ENCODE results near the gene RTN4IP1. TPM values are rescaled to one million over a fixed set of nuclear protein-coding genes. Genes with fewer than 3 reads are reported as not detected.
"Not testable (repeated sequence)": the region's sequence is repeated elsewhere in the genome, so short reads cannot be mapped to it uniquely, and the experiment has no call there.

Gene RTN4IP1
- total RNA-seq, 8 experiments from 2014 or later: 6.6 to 11.4 (median 8.3) TPM

DNA sequence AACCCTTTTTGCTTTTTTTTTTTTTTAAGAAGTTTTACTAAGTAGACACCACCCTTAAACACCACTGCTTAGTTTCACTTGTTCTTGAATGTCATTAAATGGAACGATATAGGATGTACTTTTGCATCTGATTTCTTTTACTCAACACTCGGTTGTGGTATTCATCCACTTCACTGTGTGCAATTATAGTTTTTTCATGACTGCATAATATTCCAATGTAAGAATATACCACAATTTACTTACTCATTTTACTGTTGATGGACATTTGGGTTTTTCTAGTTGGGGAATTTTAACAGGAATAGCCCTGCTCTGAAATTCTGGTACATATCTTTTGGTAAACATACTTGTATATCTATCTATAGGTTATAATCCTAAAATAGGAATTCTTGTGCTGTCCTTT, 29.9 kb downstream of the RTN4IP1 start:
- 50 to 100% (median 93%) methylated on average over 1 to 2 of the region's 2 CpGs; no CpG with 5 or more reads in 2 of the 10 experiments for WGBS, 10 experiments
- Histone ChIP-seq H3K27ac (no peak overlapping the region), H3K4me3 (no peak overlapping the region), H3K4me1 (replicated peaks in 1 of 2) (no peaks in the 10 kb centered on the region)
- in situ Hi-C loops (cut with MboI; ENCODE audit: low pct_unique_long_range_greater_than_20kb in 2 of 9, low sequenced_read_pairs in 9 of 9, unreplicated experiment in 9 of 9): loop anchor here in 2 of 9 experiments (25.0 kb wide), 1 partner anchor 388 kb away; no protein-coding TSS in a partner anchor
- ATAC-seq (replicated peaks in 6 of 8): no peak

DNA sequence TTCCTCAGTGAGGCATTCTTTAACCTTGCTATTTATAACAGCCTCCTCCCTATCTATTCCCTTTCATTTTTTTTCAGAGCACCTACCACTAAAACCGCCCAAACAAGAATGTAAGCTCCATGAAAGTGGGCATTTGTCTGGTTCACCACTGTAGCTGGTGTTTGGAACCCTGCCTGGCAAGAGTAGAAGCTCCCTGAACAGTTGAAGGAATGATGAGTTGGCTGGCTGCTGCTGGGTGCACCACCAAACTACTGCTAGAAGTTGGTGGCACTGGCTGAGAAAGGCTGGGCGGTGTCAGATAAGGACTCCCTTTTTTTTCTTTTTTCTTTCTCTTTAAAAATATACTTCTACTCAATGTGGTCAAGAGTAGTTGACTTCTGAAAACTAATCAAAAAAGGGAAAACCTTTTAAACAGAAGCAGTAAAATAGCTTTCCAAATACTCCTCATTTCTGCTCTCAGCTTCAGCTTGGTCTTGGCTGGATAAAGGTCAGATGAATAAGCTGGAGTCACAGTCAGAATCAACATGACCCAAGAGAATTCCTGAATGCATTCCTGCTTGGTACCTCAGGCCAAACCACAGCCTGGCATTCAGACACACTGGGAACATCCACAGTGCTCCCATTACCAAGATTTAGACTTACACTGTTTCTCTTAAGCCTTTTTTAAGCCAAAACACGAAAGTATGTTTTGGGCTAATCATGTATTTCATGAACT, 38.0 kb downstream of the RTN4IP1 start:
- peak in 2 of 8 experiments; percentile 36 to 46 for ATAC-seq (replicated peaks in 6 of 8)
- H3K27ac ChIP-seq: no peak overlapping the region
- 44 to 100% (median 84%) methylated on average over 1 to 3 of the region's 3 CpGs for WGBS, 10 experiments
- H3K4me3 ChIP-seq: no peak overlapping the region
- in situ Hi-C loops (cut with MboI; ENCODE audit: low pct_unique_long_range_greater_than_20kb in 2 of 9, low sequenced_read_pairs in 9 of 9, unreplicated experiment in 9 of 9): loop anchor here in 2 of 9 experiments (25.0 kb wide), 1 partner anchor 396 kb away; no protein-coding TSS in a partner anchor
- no peaks in the 10 kb centered on the region for H3K4me1 ChIP-seq (replicated peaks in 1 of 2)

DNA sequence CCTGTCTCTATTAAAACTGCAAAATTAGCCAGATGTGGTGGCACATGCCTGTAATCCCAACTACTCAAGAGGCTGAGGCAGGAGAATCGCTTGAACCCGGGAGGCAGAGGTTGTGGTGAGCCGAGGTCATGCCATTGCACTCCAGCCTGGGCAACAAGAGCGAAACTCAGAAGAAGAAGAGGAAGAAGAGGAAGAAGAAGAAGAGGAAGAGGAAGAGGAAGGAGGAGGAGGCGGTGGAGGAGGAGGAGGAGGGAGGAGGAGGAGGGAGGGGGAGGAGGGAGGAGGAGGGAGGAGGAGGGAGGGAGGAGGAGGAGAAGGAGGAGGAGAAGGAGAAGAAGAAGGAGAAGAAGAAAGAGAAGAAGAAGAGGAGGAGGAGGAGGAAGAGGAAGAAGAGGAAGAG, 40.4 kb downstream of the RTN4IP1 start:
- in situ Hi-C loops (cut with MboI; ENCODE audit: low pct_unique_long_range_greater_than_20kb in 2 of 9, low sequenced_read_pairs in 9 of 9, unreplicated experiment in 9 of 9): loop anchor here in 2 of 9 experiments (25.0 kb wide), 1 partner anchor 398 kb away; no protein-coding TSS in a partner anchor
- not testable (repeated sequence) for H3K4me1 ChIP-seq (replicated peaks in 1 of 2); H3K27ac ChIP-seq; H3K4me3 ChIP-seq; ATAC-seq (replicated peaks in 6 of 8)
- WGBS, 10 experiments: no CpG with 5 or more reads among the region's 5 CpGs

DNA sequence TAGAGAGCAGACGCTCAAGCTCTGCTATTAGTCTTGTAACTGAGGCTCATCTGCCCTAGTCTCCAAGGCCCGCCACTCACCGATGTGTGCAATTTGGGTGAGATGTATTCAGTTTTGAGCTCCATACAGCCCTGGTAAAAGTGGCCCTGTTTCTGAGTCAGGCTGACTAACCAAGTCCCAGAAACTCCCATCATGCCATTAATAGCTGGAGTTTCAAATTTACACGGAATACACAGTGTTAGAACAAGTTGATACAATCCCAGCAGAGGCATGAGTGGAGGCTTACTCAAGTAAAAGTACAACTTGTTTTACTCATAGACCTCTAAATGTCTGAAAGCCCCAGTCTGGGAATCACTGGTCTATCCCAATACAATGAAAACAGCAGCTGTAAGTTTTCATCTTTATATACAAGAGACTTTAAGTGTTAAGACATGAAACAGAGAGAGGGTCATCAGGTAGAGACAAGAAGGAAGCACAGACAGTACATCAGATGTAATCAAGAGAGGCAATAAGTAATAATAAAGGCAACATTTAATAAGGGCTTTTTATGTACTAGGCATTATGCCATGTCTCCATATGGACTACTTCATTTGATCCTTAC, 42.4 kb downstream of the RTN4IP1 start:
- Histone ChIP-seq H3K27ac (no peak overlapping the region), H3K4me3 (no peak overlapping the region), H3K4me1 (replicated peaks in 1 of 2) (no peaks in the 10 kb centered on the region)
- WGBS, 10 experiments: 50 to 100% (median 100%) methylated on average over 1 to 3 of the region's 4 CpGs; no CpG with 5 or more reads in 3 of the 10 experiments
- in situ Hi-C loops (cut with MboI; ENCODE audit: low pct_unique_long_range_greater_than_20kb in 2 of 9, low sequenced_read_pairs in 9 of 9, unreplicated experiment in 9 of 9): loop anchor here in 2 of 9 experiments (25.0 kb wide), 1 partner anchor 400 kb away; no protein-coding TSS in a partner anchor
- no peak for ATAC-seq (replicated peaks in 6 of 8)

DNA sequence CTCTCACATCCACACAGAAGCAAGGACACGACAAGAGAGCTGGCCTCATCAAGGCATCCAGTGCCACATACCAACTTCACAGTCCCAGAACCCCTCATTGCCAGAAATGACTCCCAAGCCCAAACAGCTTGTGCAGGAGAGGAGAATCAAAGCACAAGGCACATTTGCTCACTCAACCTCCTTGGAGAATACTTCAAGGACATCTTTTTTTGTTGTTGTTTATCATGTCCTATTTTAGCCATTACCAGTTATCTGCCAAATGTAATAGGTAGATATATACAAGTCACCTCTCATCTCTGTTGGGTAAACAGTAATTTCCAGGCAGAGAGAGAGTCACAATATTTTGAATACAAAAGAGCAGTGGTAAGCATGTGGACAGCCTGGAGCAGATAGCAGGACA, 47.8 kb downstream of the RTN4IP1 start:
- no peak overlapping the region for H3K4me3 ChIP-seq
- ATAC-seq (replicated peaks in 6 of 8): no peak
- in situ Hi-C loops (cut with MboI; ENCODE audit: low pct_unique_long_range_greater_than_20kb in 2 of 9, low sequenced_read_pairs in 9 of 9, unreplicated experiment in 9 of 9): loop anchor here in 2 of 9 experiments (25.0 kb wide), 1 partner anchor 406 kb away; no protein-coding TSS in a partner anchor
- H3K4me1 ChIP-seq (replicated peaks in 1 of 2): no peaks in the 10 kb centered on the region
- H3K27ac ChIP-seq: no peak overlapping the region
- WGBS, 10 experiments: 50 to 100% (median 83%) methylated on average over 1 of the region's 1 CpG; no CpG with 5 or more reads in 7 of the 10 experiments

DNA sequence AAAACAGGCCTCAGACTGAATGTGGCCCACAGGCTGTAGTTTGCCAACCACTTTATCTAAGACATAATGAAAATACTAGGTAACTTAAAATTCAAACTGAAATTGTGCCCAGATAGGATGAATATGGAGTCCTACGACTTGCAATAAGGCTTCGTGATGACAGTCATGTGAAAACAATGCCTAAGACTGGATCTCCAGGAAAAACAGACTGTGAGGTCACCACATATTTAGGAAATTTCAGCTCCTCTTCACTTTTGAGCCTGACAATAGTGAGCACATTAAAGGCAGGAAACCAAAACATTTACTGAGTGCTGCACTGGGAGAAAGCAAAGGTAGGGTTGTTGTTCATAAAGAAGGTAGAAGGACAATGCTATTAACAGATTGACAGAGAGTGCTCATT, 50.0 kb downstream of the RTN4IP1 start:
- WGBS, 10 experiments: 90 to 100% (median 100%) methylated on average over 2 of the region's 2 CpGs; no CpG with 5 or more reads in 1 of the 10 experiments
- ATAC-seq (replicated peaks in 6 of 8): no peak
- Histone ChIP-seq H3K4me1 (replicated peaks in 1 of 2) (peaks cover 12% of the 10 kb centered on the region in 2 donors), H3K4me3 (no peak overlapping the region), H3K27ac (no peak overlapping the region)
- in situ Hi-C loops (cut with MboI; ENCODE audit: low pct_unique_long_range_greater_than_20kb in 2 of 9, low sequenced_read_pairs in 9 of 9, unreplicated experiment in 9 of 9): loop anchor here in 2 of 9 experiments (25.0 kb wide), 1 partner anchor 408 kb away; no protein-coding TSS in a partner anchor

DNA sequence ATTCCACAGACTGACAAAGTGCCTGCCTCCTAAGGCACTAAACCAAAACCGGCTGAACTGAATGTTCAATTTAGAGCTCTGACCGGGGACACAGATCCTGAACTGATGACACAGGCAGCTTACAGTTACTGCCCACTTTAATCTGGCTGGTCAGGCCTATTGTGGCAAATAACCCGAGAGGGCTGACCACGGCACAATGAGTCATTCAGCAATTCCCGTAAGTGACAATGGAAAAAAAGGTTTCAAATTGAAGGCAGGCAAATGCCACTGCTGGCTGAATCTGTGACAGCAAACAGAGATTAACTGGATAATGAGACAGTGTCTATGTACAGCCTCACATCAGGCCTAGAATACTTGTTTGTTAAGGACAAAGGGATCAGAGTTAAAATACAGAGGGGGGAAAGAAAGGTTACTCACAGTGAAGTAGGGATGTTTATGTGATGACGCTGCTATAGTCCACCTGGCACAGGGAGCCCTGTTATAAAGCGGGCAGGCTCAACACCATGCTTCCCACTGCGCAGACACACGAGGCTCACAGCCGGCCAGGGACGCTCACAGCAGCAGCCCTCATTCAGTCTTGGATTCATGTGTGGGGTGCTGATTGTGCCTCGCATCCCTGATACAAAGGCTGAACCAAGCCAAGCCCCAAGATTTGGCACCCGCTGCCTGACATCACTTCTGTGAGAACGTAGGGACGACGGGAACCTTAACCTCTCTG, 54.4 kb downstream of the RTN4IP1 start:
- WGBS, 10 experiments: 13 to 80% (median 40%) methylated on average over 1 to 16 of the region's 16 CpGs; no CpG with 5 or more reads in 3 of the 10 experiments
- in situ Hi-C loops (cut with MboI; ENCODE audit: low pct_unique_long_range_greater_than_20kb in 2 of 9, low sequenced_read_pairs in 9 of 9, unreplicated experiment in 9 of 9): loop anchor here in 4 of 9 experiments (25.0 kb wide), 3 partner anchors 138 to 412 kb away; partner anchors contain the start of gene ATG5 (in 3 of the 4)
- ATAC-seq (replicated peaks in 6 of 8): peak in 7 of 8 experiments; percentile 90 to 97 (median 94)
- peaks cover 12 to 13% of the 10 kb centered on the region in 2 donors for H3K4me1 ChIP-seq (replicated peaks in 1 of 2)
- peak overlapping the region; percentile 35 to 50 for H3K27ac ChIP-seq
- H3K4me3 ChIP-seq: no peak overlapping the region

DNA sequence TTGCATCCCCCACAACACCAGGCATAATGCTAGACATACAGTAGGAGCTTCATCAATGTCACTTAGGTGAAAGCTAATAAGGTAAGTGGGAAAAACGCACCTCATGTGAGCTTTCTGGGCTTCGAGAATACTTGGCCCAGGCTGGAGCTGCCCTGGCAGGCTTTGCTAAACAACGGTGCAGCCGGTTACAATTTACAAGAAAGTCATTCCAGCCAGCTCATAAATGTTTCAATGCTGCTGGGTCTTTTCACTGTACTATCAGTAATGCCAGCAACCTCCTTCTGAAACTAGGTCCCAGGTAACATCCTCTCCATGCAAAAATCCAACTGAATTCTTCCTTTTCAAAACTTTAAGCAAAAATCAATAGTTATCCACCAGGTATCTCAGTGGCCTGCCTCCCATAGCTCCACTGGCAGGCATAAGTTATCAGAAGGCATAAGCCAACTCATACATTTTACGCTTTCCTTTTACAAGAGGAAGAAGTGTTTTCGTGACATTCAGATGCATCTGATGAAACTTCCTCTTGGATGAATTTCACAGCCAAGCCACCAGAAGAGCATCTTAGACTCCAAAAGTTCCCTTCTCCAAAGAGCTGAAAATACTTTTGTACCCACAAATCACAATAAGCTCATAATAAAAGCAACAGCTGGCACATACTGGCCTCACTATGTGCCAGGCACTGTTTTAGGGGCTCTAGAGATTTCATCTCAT, 56.3 kb downstream of the RTN4IP1 start:
- Histone ChIP-seq H3K4me3 (no peak overlapping the region), H3K27ac (no peak overlapping the region), H3K4me1 (replicated peaks in 1 of 2) (peaks cover 12 to 13% of the 10 kb centered on the region in 2 donors)
- no peak for ATAC-seq (replicated peaks in 6 of 8)
- in situ Hi-C loops (cut with MboI; ENCODE audit: low pct_unique_long_range_greater_than_20kb in 2 of 9, low sequenced_read_pairs in 9 of 9, unreplicated experiment in 9 of 9): loop anchor here in 4 of 9 experiments (25.0 kb wide), 2 partner anchors 136 to 236 kb away; partner anchors contain the start of gene ATG5 (in 3 of the 4)
- WGBS, 10 experiments: 44 to 100% (median 93%) methylated on average over 1 to 6 of the region's 6 CpGs; no CpG with 5 or more reads in 1 of the 10 experiments

DNA sequence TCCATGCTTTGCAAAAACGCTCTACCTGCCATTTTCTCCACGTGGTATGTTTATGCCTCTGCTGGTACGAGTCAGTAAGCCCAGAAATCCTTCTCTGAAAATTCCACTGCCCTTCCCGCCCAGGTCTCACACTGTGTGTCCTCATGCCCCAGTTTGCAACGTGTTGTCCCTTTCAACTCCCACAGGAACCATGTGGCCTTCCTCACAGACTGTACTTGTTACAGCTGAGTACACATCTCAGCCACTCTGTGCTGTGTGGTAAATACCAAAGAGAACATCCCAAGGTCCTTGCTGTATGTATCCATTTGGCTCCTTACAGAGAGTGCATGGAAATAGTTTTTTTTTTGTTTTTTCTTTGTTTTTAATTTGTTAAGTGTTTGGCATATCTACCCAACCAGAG, 56.9 kb downstream of the RTN4IP1 start:
- in situ Hi-C loops (cut with MboI; ENCODE audit: low pct_unique_long_range_greater_than_20kb in 2 of 9, low sequenced_read_pairs in 9 of 9, unreplicated experiment in 9 of 9): loop anchor here in 4 of 9 experiments (25.0 kb wide), 2 partner anchors 135 to 235 kb away; partner anchors contain the start of gene ATG5 (in 3 of the 4)
- WGBS, 10 experiments: 77 to 93% (median 83%) methylated on average over 2 to 3 of the region's 5 CpGs; no CpG with 5 or more reads in 5 of the 10 experiments

DNA sequence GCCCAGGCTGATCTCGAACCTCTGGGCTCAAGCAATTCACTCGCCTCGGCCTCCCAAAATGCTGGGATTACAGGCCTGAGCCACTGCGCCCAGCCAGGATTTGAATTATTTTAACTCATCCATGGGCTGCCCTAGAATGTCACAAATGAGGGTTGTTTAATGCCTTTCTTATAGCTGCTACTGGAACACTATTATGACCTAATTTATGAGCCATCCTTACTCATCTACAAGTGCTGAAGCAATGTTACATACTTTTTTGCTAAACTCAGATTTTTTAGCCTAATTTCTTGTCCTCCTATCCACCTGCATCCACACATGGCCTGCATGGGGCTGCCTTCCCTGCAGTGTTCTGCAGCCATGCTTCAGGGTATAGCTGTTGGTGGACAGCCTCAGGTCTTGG, 59.9 kb downstream of the RTN4IP1 start:
- H3K4me1 ChIP-seq (replicated peaks in 1 of 2): peaks cover 2 to 3% of the 10 kb centered on the region in 2 donors
- in situ Hi-C loops (cut with MboI; ENCODE audit: low pct_unique_long_range_greater_than_20kb in 2 of 9, low sequenced_read_pairs in 9 of 9, unreplicated experiment in 9 of 9): loop anchor here in 4 of 9 experiments (10.0 to 25.0 kb wide), 4 partner anchors 115 to 232 kb away; partner anchors contain the start of gene ATG5 (in 3 of the 4)
- no peak overlapping the region for H3K4me3 ChIP-seq
- H3K27ac ChIP-seq: no peak overlapping the region
- WGBS, 10 experiments: 60 to 100% (median 96%) methylated on average over 1 to 3 of the region's 4 CpGs; no CpG with 5 or more reads in 5 of the 10 experiments
- peak in 1 of 8 experiments; percentile 59 for ATAC-seq (replicated peaks in 6 of 8)

More for the DNA sequence above, 56.9 kb downstream of the RTN4IP1 start:
- Histone ChIP-seq H3K4me1 (replicated peaks in 1 of 2) (peaks cover 12 to 13% of the 10 kb centered on the region in 2 donors), H3K4me3 (no peak overlapping the region), H3K27ac (no peak overlapping the region)
- ATAC-seq (replicated peaks in 6 of 8): no peak

DNA sequence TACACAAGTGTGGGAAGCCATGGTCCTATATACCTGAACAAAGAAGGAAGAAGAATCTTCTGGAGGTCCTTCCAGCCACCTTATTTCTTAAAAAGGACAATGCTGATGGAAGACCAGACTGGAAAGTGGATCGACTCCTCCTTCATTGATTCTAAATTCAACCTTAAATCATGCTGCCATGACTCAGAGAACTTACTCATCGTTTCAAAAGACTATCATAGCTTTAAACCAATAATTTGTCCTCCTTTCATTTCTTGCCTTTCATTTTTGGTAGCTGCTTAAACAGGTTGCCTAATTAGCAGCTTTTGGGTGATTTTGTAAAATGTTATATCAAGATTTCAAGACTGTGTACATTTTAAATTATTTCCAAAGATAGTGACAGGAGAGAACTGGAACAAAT, 60.8 kb downstream of the RTN4IP1 start:
- H3K4me3 ChIP-seq: no peak overlapping the region
- 0 to 100% (median 40%) methylated on average over 1 to 2 of the region's 2 CpGs; no CpG with 5 or more reads in 2 of the 10 experiments for WGBS, 10 experiments
- in situ Hi-C loops (cut with MboI; ENCODE audit: low pct_unique_long_range_greater_than_20kb in 2 of 9, low sequenced_read_pairs in 9 of 9, unreplicated experiment in 9 of 9): loop anchor here in 4 of 9 experiments (10.0 to 25.0 kb wide), 4 partner anchors 114 to 231 kb away; partner anchors contain the start of gene ATG5 (in 3 of the 4)
- ATAC-seq (replicated peaks in 6 of 8): peak in 2 of 8 experiments; percentile 44 to 60
- no peak overlapping the region for H3K27ac ChIP-seq
- no peaks in the 10 kb centered on the region for H3K4me1 ChIP-seq (replicated peaks in 1 of 2)
